ENCODE measurements around the gene IMMT.

DNA sequence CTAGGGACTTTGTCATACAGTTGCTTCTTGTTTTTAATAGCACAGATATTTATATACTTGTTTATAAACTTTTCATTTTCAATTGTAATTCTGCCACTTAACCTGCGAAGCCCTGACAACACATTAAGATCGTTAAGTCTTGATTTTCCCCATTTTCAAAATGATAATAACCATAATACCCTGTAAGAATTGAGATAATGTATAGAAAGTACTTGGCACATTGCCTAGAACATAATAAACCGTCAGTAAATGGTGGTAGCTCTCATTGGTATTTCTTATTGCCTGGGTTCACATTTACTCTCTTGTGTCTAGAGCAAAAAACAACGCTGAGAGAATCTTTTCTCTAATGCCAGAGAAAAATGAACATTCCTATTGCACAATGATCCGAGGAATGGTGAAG is 70.6 kb downstream of the IMMT start:
- TF ChIP-seq, protein P1, sequence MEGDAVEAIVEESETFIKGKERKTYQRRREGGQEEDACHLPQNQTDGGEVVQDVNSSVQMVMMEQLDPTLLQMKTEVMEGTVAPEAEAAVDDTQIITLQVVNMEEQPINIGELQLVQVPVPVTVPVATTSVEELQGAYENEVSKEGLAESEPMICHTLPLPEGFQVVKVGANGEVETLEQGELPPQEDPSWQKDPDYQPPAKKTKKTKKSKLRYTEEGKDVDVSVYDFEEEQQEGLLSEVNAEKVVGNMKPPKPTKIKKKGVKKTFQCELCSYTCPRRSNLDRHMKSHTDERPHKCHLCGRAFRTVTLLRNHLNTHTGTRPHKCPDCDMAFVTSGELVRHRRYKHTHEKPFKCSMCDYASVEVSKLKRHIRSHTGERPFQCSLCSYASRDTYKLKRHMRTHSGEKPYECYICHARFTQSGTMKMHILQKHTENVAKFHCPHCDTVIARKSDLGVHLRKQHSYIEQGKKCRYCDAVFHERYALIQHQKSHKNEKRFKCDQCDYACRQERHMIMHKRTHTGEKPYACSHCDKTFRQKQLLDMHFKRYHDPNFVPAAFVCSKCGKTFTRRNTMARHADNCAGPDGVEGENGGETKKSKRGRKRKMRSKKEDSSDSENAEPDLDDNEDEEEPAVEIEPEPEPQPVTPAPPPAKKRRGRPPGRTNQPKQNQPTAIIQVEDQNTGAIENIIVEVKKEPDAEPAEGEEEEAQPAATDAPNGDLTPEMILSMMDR (conservative IDR thresholded peaks at IDR 0.05; ENCODE audit: low read depth, low read length): no peak
- TF ChIP-seq EZH2phosphoT487 (IDR thresholded peaks at IDR 0.05; ENCODE audit: borderline replicate concordance, low read length) (no peak), EZH2 (IDR thresholded peaks at IDR 0.05; ENCODE audit: low read length, unreplicated experiment) (no peak)

Data from PC-3 (cell line).